CD4-positive, alpha-beta T cell treated with Interleukin-10 for 1 hour (primary cell): Measurements from ENCODE around the gene MAP3K5.

Experiments
- DNase-seq: peaks from one replicate; pipeline ENCODE4 v3.0.0-alpha.2; 2020

Gene MAP3K5

GRCh38 chr6:136527831-136528230, 264.4 kb downstream of the MAP3K5 start:
- no peak for DNase-seq

DNA sequence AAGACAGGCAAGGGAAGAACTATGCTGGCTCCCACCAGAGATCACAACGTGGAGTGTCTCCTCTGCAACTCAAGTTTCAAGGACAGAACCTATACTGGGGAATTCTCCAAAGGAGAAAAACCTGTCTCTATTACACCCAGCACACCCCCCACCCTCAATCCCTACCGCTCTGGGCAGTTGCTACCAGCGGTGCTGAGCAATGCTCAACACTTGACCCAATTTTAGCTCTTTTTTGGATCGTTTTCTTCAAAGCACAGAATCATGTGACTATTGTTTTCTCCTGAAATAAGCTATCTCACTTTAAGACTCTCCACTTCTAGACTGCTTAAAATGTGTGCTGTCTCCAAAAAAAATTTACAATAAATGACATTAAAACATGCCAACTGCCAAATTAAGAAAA, 265.3 kb downstream of the MAP3K5 start:
- no peak for DNase-seq

GRCh38 chr6:136526196-136526930, 265.9 kb downstream of the MAP3K5 start:
- DNase-seq, result peak; percentile 16

- no peak for DNase-seq
Observed at GRCh38 chr6:136525586-136526195, 266.6 kb downstream of the MAP3K5 start.

- DNase-seq, result no peak
Observed at GRCh38 chr6:136524936-136525413, 267.3 kb downstream of the MAP3K5 start.

GRCh38 chr6:136524339-136524935, 267.8 kb downstream of the MAP3K5 start:
- DNase-seq, result no peak

DNA sequence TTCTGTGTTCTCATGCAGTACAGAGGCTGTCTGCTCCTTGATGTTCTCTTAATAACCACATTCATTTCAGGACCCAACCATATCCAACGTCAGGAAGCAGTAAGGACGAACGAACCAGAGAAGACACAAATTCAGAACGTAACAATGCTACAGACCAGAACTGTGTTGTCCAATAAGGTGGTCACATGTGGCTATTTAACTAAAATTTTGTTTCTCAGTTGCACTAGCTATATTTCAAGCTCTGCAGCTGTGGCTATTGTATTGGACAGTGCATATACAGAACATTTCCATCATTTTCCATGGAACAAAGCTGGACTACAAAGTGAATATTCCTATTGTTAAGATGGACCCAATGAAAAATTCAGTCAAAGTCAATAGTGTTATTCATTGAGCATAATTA, 269.1 kb downstream of the MAP3K5 start:
- no peak for DNase-seq

GRCh38 chr6:136522636-136523035, 269.6 kb downstream of the MAP3K5 start:
- DNase-seq, result no peak

GRCh38 chr6:136521911-136522310, 270.4 kb downstream of the MAP3K5 start:
- no peak for DNase-seq

DNA sequence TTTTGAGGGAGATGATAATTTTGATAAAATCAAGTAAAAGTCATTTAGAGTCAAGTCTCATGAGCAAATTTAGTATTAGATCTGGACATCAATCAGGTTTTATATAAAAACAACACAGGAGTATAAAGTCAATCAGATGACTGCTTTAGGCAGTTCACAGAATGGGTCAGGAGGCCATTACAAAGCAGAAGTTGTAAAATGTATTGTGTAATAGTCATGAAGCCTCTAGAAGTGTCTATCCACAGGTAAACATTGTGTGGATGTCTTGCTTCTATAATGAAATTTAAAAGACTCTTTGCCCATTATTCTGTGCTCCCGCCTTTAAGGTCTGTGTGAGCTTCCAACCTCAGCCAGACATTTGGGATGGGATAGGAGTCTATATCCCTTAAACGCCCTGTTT, 270.9 kb downstream of the MAP3K5 start:
- DNase-seq, result no peak

GRCh38 chr6:136520517-136520916, 271.8 kb downstream of the MAP3K5 start:
- DNase-seq, result no peak

- DNase-seq, result no peak
Observed at GRCh38 chr6:136517582-136517981, 274.7 kb downstream of the MAP3K5 start.

DNA sequence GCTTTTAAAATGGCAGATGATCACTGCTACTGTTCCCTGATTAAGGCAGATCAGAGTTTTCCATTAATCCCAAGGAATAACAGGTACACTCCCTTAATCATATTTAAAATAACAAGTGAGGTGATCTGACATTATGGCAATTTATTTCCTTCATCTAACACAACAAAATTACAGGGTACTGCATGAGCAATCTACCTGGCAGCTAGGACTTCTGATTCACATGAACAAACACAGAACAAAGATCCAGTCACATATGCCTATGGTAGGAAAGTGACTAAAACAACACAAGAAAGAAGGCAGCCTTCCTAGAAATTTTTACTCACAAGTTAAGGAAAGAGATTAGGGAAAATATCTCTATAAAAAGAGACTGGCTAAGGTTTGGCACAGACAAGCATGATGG, 275.3 kb downstream of the MAP3K5 start:
- no peak for DNase-seq

- DNase-seq, result no peak
Observed at GRCh38 chr6:136514591-136514990, 277.7 kb downstream of the MAP3K5 start.

DNA sequence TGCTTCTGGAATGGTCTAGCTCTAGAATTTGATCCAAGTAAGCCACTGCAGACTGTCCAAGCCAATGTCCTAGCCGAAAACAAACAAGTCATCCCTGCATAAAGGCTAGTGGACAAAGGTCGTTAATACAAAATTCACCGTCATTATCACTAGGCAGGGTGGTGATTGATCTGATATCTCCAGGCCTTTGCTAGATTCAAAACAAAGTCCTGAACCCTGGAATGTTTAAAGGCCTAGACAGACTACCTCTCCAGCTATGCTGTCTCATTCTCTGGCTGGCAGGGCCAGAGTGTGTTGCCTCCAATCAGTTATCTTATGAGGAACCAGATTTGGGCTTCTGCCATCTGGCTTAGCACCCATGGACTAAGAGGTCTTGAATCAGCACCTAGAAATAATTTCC, 280.4 kb downstream of the MAP3K5 start:
- DNase-seq, result no peak

GRCh38 chr6:136511397-136511796, 280.9 kb downstream of the MAP3K5 start:
- DNase-seq, result no peak

- peak; percentile 2 for DNase-seq
Observed at GRCh38 chr6:136510782-136511181, 281.5 kb downstream of the MAP3K5 start.

DNA sequence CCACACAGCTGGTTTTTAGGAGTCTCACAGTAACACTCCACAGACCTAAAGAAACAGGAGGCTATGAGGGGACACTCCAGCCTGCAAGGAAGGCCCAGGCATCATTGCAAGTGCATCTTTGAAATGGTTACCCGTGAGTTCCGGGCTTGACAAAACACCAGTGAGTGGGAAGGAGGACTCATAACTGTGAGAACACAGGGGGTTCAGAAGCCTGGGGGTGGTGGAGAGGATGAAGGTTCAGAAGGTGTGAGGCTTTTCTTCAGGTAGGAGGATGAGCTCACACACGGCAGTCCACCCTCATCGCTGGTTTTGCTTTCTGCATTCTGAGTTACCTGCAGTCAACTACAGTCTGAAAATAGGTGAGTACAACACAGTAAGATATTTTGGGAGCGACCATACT, 282.0 kb downstream of the MAP3K5 start:
- no peak for DNase-seq

GRCh38 chr6:136508725-136509392, 283.4 kb downstream of the MAP3K5 start:
- DNase-seq, result no peak
